ENCODE results near the gene RHOG. TPM values are rescaled to one million over a fixed set of nuclear protein-coding genes. Genes with fewer than 3 reads are reported as not detected.

RHOG gene
- 61.2 and 63.4 TPM in 2 replicates for total RNA-seq

DNA sequence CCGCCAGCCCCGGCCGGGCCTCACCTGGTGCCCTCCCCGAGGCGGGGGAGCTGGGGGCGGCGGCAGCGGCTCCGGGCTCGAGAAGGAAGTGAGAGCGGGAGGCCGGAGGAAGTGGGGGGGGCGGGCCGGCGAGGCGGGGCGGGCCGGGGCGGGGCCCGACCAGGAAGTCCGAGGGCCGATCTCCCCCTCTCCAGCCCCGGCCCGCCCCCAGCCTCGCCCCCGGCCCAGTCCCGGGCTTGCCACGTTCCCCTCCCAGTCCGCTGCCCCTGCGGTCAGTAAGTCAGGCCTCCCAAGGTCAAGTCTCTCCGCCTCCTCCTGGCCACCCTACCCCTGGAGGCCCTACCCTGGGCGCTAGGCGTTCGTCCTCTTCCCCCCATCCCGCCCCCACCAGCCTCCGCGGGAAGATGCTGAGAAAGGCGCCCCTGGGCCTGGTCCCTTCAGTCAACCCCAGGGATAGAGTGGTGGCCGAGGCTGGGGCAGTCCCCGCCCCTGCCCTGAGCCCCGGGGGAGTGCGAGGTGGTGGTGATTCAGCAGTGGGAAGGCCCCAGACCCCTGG is at the start of gene RHOG:
Gene RHOG, minus strand, starts transcription at position 90 of the 556 bp plus-strand sequence. CDS start 12,821 bp downstream, outside the sequence.

DNA sequence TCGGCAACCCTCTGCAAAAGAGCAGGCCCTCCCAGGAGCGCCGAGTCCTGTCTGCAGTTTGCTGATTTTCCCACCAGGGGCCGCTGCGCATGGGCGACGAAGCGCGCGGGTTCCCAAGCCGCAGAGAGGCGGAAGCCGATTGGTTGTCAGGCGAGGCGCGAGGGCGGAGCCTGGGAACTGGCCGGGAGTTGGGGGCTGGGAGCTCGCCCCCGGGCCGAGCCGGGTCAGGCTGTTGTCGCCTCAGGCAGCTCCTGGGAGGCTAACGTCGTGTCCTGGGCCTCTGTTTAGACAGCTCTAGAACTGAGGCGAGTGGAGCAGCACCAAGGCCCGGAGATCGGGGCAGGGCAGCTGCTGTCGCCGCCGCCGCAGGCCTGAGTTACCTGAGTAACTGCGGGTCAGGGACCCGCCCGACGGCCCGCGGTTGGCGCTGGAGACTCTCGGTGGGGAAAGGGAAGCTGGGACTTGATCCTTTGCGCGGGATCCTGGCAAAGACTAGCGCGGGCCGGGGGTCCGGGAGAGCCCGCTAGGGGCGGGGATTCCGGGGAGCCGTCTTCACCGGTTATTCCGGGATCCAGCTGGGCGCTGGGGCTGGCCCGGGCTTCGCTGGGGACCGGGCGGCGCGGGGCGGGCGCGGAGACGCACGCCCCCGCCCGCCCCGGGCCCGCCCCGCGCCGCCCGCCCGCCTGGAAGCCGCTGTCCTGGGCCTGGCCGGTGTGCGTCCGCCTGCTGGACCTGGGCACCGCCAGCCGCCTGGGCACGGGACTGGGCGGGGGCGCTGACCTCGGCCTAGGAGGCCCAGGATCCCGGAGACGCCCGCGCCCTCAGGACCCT is 14.4 kb upstream of the RHOG start, which contains the start of gene STIM1:
Gene STIM1, plus strand, starts transcription at position 688 of the 831 bp plus-strand sequence. CDS start 607 bp downstream, outside the sequence.

GRCh38 chr11:3807909-3808860 is 32.6 kb downstream of the RHOG start, which contains the start of gene PGAP2:
PGAP2 (plus strand) TSS chr11:3808560; CDS start chr11:3811260, 2,700 bp downstream.

GRCh38 chr11:3797329-3798090 is 43.2 kb downstream of the RHOG start, which contains the start of gene NUP98:
NUP98 (minus strand) TSS chr11:3797554; CDS start chr11:3782117, 15,437 bp downstream.

Other genes starting within 250 kb of the RHOG start
- not detected in 2 replicates for gene ART5, start 199.0 kb downstream of the RHOG start, total RNA-seq
- not detected in 2 replicates for gene ART1, start 195.8 kb downstream of the RHOG start, total RNA-seq
- gene CHRNA10, start 169.6 kb downstream of the RHOG start, total RNA-seq = 0.05 TPM in 1 of 2 replicates, not detected in the other
- 110 and 115 TPM in 2 replicates for gene NUP98, start 43.4 kb downstream of the RHOG start, total RNA-seq
- 8.0 and 10.3 TPM in 2 replicates for gene PGAP2, start 32.4 kb downstream of the RHOG start, total RNA-seq
- gene STIM1, start 14.7 kb upstream of the RHOG start, total RNA-seq = 14.1 and 18.0 TPM in 2 replicates